GM18499 (cell line): ENCODE data around the gene EPB41L4A.
A peak's percentile ranks its signal among the peaks of the same experiment; 100 is the strongest.

Source experiments
- ATAC-seq: cut with Tn5 transposase; IDR thresholded peaks from one replicate; pipeline ENCODE4 v1.9.1; 2021; ENCODE audit warnings: moderate number of reproducible peaks; ENCODE audit not compliant: insufficient read depth, unreplicated experiment

Gene EPB41L4A

DNA sequence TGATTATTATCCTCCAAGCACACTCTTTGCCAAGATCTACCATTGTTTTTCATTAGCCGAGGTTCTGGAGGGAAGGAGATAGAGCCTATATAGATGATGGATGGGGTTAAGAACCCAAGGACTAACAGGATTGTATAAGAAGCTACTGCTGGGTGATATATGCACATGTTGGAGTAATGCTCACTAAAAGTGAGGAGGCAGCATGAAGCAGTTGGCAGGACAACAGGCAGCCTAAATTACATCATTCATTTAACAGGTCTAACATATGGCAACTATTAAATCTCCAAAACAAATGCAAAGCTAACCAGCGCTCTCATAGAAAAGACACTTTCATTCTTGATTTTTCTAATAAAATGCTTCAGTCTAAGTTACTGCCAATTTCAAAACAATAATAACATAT, 293.2 kb downstream of the EPB41L4A start:
- no peak for ATAC-seq

DNA sequence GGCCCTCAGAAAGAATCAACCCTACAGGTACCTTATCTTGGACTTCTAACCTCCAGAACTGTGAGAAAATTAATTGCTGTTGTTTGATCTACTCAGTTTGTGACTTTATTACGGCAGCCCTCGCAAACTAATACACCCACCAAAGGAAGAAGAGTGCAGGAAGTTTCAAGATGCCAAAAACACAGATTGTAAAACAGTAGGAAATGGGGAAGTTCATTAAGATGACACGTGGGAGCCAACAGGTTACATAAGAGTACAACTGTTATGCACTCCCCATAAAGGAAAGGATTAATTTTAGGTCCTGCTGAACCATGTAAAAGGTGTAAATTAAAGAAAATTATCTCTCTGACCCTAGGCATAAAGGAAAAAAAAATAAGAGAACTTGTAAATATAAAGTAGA, 294.3 kb downstream of the EPB41L4A start:
- ATAC-seq: no peak

DNA sequence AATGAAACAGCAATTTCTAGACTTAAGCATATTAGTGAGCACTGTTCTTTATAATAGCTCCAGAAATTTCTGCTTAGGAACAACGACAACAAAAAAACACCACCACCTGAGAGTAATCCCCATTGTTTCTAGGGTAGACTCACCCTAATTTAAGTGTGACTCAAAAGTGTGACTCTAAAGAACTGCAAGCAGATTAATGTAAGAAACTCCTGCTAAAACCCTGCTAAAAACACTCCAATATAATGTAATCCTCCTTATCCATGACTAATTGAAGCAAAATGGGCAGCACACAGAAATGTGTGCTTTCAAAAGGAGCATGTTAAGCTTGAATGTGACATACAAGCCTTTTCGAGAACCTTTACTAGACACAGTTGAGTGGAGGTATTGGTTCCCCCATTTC, 296.0 kb downstream of the EPB41L4A start:
- no peak for ATAC-seq

DNA sequence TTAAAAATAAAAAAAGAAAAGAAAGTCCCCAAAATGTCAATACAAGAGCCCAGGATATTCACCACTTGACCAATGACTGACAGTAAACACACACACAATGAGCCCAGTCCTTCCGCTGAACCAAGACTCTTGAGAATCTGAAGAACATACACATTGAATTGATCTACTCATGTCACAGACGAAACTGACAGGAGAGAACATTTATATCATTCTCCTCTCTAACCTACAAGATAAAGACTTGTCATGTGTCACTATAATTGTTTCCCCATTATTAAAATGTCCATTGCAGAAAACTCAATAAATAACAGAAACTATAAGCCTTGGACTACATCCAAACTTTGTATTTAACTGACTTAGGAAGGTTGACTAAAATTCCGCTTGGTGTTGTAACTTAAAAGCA, 296.7 kb downstream of the EPB41L4A start:
- no peak for ATAC-seq

DNA sequence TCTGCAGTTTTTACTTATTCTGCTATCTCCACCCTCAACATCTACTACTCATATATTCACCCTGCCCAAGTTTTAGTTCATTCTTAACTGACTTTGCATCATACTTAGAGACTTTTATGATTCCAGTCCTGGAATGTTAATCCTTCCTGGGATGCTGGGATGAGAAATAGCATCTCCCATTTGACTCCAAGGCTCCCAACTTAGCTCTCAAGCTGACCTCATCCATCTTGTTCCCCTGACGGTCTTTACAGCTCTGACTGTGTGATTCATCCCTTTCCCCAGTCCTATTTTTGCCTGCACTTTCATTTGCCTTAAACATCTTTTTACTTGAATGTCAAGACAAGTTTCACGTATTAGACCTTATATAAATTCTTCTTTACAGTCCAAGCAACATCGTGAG, 297.8 kb downstream of the EPB41L4A start:
- ATAC-seq: no peak

DNA sequence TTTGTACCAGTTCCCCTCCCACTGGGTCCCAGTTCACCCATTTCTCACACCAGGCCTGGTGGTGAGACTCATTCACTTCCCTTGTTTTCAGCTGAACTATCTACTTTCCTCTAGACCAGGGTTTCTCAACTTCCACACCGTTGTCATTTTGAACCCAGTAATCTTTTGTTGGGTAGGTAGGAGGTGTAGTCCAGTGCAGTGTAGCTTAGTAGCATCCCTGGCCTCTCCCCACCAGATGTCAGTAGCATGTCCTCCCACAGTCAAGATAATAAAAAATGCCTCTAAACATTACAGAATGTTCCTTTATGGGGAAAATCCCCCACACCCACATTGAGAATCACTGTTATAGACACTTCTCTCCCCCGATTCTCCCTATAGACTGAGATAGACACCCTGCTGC, 299.1 kb downstream of the EPB41L4A start:
- no peak for ATAC-seq

DNA sequence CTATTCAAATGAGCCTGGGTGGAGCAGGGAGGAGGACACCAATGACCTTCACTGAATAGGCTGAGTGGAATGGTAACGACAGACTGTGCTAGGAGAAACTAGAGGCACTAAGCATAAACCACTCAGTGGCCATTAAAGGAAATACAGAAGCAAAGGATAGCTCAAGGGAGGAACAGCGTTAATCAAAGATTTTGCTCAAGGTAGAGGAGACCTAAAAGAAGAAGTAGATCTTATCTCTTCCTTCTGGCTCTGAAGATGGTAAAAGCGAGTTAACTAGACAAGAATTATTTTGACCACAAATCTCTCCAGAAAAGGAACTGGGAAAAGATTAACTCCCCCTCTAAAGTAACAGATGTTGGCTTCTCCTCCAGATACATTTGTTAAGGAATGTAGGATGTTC, 299.6 kb downstream of the EPB41L4A start:
- ATAC-seq: no peak

DNA sequence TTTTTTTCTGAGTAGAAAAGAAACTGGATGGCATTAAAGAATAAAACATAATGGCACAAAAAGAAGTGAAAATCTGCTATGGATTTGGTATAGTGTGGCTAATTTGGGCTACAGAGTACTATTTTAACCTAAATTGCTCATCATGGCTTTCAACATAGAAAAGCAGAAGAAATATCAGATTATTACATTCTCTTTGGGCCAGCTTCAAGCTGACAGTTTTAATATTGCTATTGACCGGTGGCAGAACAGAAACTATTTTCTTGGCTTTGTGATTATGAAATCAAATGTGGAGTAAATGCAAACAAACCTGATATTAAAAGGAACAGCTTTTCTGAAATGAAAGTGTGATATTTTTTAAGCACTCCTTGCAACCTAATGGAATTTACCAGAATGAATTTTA, 301.5 kb downstream of the EPB41L4A start:
- no peak for ATAC-seq

DNA sequence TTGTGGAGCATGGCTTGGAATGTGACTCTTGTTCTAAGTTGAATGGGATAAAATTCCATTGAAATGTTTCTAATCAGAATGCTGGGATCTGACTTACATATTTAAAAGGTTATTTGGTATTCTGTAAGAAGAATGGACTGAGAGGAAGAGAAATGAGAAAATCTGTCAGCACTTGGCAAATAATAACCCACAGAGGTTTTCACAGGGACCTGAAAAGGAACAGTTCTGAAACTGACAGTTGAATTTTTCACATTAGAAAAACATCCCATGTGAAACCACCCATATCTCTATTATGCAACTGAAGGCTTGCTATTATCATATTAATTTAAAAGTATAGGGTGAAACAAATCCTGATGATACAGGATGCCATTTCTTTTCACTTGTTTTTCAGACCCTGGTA, 302.7 kb downstream of the EPB41L4A start:
- peak; percentile 75 for ATAC-seq

DNA sequence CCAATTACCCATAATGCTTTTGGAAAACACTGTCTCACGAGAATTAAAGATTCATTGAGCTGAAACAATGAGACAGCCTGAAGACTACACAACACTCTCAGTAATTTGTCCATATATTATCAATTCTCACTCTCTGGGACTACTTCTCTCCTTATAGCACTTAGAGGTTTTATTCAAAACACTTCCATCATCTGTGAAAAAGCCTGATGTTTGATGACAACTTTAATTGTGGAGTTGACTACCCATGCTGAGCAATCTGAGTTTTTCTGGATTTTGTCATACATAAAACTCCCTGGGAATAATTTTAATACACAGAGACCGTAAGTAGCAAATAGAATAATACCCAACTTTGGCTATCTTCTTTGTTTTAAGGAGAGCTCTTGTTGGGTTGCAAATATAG, 305.5 kb downstream of the EPB41L4A start:
- ATAC-seq: no peak
